ENCODE measurements around the gene CYLD.

DNA sequence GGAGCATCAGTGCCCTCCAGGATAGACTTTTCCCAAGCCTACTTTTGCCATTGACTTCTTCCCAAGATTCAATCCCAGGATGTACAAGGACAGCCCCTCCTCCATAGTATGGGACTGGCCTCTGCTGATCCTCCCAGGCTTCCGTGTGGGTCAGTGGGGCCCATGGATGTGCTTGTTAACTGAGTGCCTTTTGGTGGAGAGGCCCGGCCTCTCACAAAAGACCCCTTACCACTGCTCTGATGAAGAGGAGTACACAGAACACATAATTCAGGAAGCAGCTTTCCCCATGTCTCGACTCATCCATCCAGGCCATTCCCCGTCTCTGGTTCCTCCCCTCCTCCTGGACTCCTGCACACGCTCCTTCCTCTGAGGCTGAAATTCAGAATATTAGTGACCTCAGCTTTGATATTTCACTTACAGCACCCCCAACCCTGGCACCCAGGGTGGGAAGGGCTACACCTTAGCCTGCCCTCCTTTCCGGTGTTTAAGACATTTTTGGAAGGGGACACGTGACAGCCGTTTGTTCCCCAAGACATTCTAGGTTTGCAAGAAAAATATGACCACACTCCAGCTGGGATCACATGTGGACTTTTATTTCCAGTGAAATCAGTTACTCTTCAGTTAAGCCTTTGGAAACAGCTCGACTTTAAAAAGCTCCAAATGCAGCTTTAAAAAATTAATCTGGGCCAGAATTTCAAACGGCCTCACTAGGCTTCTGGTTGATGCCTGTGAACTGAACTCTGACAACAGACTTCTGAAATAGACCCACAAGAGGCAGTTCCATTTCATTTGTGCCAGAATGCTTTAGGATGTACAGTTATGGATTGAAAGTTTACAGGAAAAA, 9.7 kb upstream of the CYLD start:
- TF ChIP-seq EZH2 (IDR thresholded peaks at IDR 0.05) (no peak), FOXP2 (optimal IDR thresholded peaks at IDR 0.05; ENCODE audit: control extremely low read depth, extremely low read length, insufficient read depth) (no peak)
